SU-DHL-6 (cell line): ENCODE results near the gene CYBRD1.
"Not testable (repeated sequence)": the region's sequence is repeated elsewhere in the genome, so short reads cannot be mapped to it uniquely, and the experiment has no call there.

ENCODE experiments used
- H2AFZ ChIP-seq: fragments of 200-600 bp; sonication (generic); 2 replicates; pipeline ENCODE4 v1.6.1; 2014; ENCODE audit warnings: low read depth, mild to moderate bottlenecking, moderate library complexity, mixed read lengths, antibody characterized with exemption, low read length; ENCODE audit not compliant: severe bottlenecking
- H3F3A ChIP-seq: fragments of 200-600 bp; shearing (Covaris generic); 2 replicates; pipeline ENCODE4 v1.6.0; 2016; ENCODE audit warnings: antibody characterized with exemption, mild to moderate bottlenecking; ENCODE audit not compliant: insufficient read depth
- H3K27ac ChIP-seq: fragments of 200-600 bp; sonication (generic); 2 replicates; pipeline ENCODE4 v1.5.1; 2016; ENCODE audit warnings: low read depth, mild to moderate bottlenecking, low read length, moderate library complexity, mixed read lengths
- H3K27me3 ChIP-seq: fragments of 200-600 bp; sonication (generic), shearing (Covaris generic); 2 replicates; pipeline ENCODE4 v1.6.0; 2014; ENCODE audit warnings: mild to moderate bottlenecking, low read length
- H3K36me3 ChIP-seq: fragments of 200-600 bp; sonication (generic); 2 replicates; pipeline ENCODE4 v1.6.1; 2014; ENCODE audit warnings: mild to moderate bottlenecking, low read length, mixed read lengths
- H3K4me2 ChIP-seq: fragments of 300-600, 200-600 bp; shearing (Covaris generic), sonication (generic); 2 replicates; pipeline ENCODE4 v1.6.0; 2014; ENCODE audit warnings: low read length, low read depth, mild to moderate bottlenecking; ENCODE audit not compliant: poor library complexity, severe bottlenecking
- H3K4me3 ChIP-seq: fragments of 200-600 bp; sonication (generic); 2 replicates; pipeline ENCODE4 v1.5.1; 2014; ENCODE audit warnings: antibody characterized with exemption, low read length, mild to moderate bottlenecking, mixed read lengths; ENCODE audit not compliant: insufficient read depth, poor library complexity, severe bottlenecking
- H3K79me2 ChIP-seq: fragments of 200-600 bp; sonication (generic); 2 replicates; pipeline ENCODE4 v1.6.1; 2014; ENCODE audit warnings: mild to moderate bottlenecking, low read length, moderate library complexity; ENCODE audit not compliant: insufficient read depth
- H3K9ac ChIP-seq: fragments of 200-600 bp; sonication (generic); 2 replicates; pipeline ENCODE4 v1.7.0; 2014; ENCODE audit warnings: mild to moderate bottlenecking, low read length
- H3K9me2 ChIP-seq: fragments of 200-600 bp; sonication (generic); replicated peaks from 2 replicates; pipeline ENCODE4 v1.6.1; 2014; ENCODE audit warnings: low read length; ENCODE audit not compliant: insufficient read depth
- H3K9me3 ChIP-seq: fragments of 200-600 bp; sonication (generic); 2 replicates; pipeline ENCODE4 v1.6.1; 2014; ENCODE audit warnings: low read length, mixed read lengths; ENCODE audit not compliant: insufficient read depth
- H4K20me1 ChIP-seq: fragments of 200-600 bp; sonication (generic); 2 replicates; pipeline ENCODE4 v1.6.1; 2014; ENCODE audit warnings: low read depth, mild to moderate bottlenecking, antibody characterized with exemption, low read length, moderate library complexity, mixed read lengths
- EZH2phosphoT487 ChIP-seq: fragments of 200-600 bp; sonication (generic), shearing (Covaris generic); conservative IDR thresholded peaks from 2 replicates; pipeline ENCODE4 v1.6.1; 2018; ENCODE audit warnings: mild to moderate bottlenecking, antibody characterized with exemption, low read length, moderate library complexity, mixed read lengths
- TF ChIP-seq, protein P1 (sequence below): fragments of 200-600 bp; sonication (generic); IDR thresholded peaks from one replicate; pipeline ENCODE4 v1.5.1; 2017; ENCODE audit warnings: antibody characterized with exemption, mild to moderate bottlenecking, low read length, moderate library complexity; ENCODE audit not compliant: insufficient read depth, poor library complexity, severe bottlenecking

Gene CYBRD1

DNA sequence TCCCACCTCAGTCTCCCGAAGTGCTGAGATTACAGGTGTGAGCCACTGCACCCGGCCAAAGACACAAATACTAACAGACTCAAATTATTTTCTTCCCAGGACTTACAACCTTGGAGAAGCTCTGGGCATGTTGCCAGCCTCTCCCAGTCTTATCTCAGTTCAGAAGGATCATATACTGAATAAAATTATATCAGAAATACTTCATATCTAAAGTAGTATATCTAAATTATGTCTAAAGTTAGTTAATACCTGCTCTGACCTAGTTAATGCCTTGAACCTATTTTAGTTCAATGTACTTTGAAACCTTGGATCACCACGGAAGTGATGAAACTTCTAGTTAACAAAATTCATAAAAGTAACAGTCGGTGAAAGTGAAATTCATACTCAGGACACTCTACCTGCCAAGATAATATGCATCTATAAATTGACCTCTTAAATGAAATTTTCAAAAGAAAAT lies 34.4 kb upstream of the CYBRD1 start:
- Histone ChIP-seq H4K20me1 (no peaks in the 10 kb centered on the region), H3K27me3 (no peaks in the 10 kb centered on the region), H3K36me3 (peaks cover 10% of the 10 kb centered on the region; the same call in 1 of the 2 replicates), H3K27ac (no peak overlapping the region), H3K9me2 (no peaks in the 10 kb centered on the region), H3K9me3 (no peaks in the 10 kb centered on the region), H2AFZ (no peak overlapping the region), H3K4me3 (no peak overlapping the region), H3K4me2 (no peak overlapping the region), H3F3A (no peaks in the 10 kb centered on the region), H3K79me2 (no peaks in the 10 kb centered on the region), H3K9ac (no peak overlapping the region)
- TF ChIP-seq, protein P1, sequence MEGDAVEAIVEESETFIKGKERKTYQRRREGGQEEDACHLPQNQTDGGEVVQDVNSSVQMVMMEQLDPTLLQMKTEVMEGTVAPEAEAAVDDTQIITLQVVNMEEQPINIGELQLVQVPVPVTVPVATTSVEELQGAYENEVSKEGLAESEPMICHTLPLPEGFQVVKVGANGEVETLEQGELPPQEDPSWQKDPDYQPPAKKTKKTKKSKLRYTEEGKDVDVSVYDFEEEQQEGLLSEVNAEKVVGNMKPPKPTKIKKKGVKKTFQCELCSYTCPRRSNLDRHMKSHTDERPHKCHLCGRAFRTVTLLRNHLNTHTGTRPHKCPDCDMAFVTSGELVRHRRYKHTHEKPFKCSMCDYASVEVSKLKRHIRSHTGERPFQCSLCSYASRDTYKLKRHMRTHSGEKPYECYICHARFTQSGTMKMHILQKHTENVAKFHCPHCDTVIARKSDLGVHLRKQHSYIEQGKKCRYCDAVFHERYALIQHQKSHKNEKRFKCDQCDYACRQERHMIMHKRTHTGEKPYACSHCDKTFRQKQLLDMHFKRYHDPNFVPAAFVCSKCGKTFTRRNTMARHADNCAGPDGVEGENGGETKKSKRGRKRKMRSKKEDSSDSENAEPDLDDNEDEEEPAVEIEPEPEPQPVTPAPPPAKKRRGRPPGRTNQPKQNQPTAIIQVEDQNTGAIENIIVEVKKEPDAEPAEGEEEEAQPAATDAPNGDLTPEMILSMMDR = no peak
- TF ChIP-seq EZH2phosphoT487 = no peak

GRCh38 chr2:171490577-171490976 lies 31.7 kb upstream of the CYBRD1 start:
- Histone ChIP-seq H3K27me3 (no peaks in the 10 kb centered on the region), H4K20me1 (no peaks in the 10 kb centered on the region), H3K9ac (no peak overlapping the region), H3K4me3 (no peak overlapping the region), H3K36me3 (peaks cover 7% of the 10 kb centered on the region; the same call in 1 of the 2 replicates), H3K27ac (no peak overlapping the region), H2AFZ (no peak overlapping the region), H3K9me3 (no peaks in the 10 kb centered on the region), H3K79me2 (no peaks in the 10 kb centered on the region), H3K9me2 (no peaks in the 10 kb centered on the region), H3K4me2 (no peak overlapping the region), H3F3A (no peaks in the 10 kb centered on the region)
- TF ChIP-seq, protein P1 = no peak
- no peak for TF ChIP-seq EZH2phosphoT487

GRCh38 chr2:171491292-171491691 lies 31.0 kb upstream of the CYBRD1 start:
- peaks cover 7% of the 10 kb centered on the region; the same call in 1 of the 2 replicates for H3K36me3 ChIP-seq
- H3K9ac ChIP-seq = no peak overlapping the region
- H3K9me3 ChIP-seq = no peaks in the 10 kb centered on the region
- H4K20me1 ChIP-seq = no peaks in the 10 kb centered on the region
- no peaks in the 10 kb centered on the region for H3F3A ChIP-seq
- no peaks in the 10 kb centered on the region for H3K27me3 ChIP-seq
- H3K79me2 ChIP-seq = no peaks in the 10 kb centered on the region
- H3K9me2 ChIP-seq = no peaks in the 10 kb centered on the region
- no peak overlapping the region for H3K4me3 ChIP-seq
- no peak overlapping the region for H3K4me2 ChIP-seq
- TF ChIP-seq, protein P1 = no peak
- no peak for TF ChIP-seq EZH2phosphoT487
- no peak overlapping the region for H3K27ac ChIP-seq
- H2AFZ ChIP-seq = no peak overlapping the region

- Histone ChIP-seq H3K9me2 (no peaks in the 10 kb centered on the region), H3K27ac (no peak overlapping the region), H3K4me2 (no peak overlapping the region), H3K79me2 (no peaks in the 10 kb centered on the region), H3K9me3 (no peaks in the 10 kb centered on the region), H3F3A (no peaks in the 10 kb centered on the region), H2AFZ (no peak overlapping the region), H3K4me3 (no peak overlapping the region), H3K27me3 (no peaks in the 10 kb centered on the region), H3K9ac (no peak overlapping the region), H4K20me1 (no peaks in the 10 kb centered on the region), H3K36me3 (0 out of 2 replicates have a peak, but pooled peaks cover 4% of the 10 kb centered on the region)
- TF ChIP-seq, protein P1 = no peak
- TF ChIP-seq EZH2phosphoT487 = no peak
Measured at GRCh38 chr2:171492664-171493063, 29.6 kb upstream of the CYBRD1 start.

DNA sequence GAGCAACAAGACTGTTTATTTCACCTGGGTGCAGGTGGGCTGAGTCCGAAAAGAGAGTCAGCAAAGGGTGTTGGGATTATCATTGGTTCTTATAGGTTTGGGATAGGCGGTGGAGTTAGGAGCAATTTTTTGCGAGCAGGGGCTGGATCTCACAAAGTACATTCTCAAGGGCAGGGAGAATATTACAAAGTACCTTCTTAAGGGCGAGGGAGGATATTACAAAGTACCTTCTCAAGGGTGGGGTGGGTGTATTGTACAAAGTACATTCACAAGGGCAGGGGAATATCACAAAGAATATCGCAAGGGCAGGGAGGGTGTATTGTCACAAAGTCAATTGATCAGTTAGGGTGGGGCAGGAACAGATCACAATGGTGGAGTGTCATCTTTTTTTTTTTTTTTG lies 24.6 kb upstream of the CYBRD1 start:
- H3K9ac ChIP-seq, H4K20me1 ChIP-seq, H3K9me2 ChIP-seq, H3K27ac ChIP-seq, H3F3A ChIP-seq, H3K4me3 ChIP-seq, H3K36me3 ChIP-seq, H3K9me3 ChIP-seq, H3K79me2 ChIP-seq, H3K4me2 ChIP-seq, H2AFZ ChIP-seq, H3K27me3 ChIP-seq: not testable (repeated sequence)
